HUES6 (cell line): ENCODE data around the gene PPDPF.

Experiments used
- H3K27ac ChIP-seq: 2 replicates; pipeline ENCODE4 v1.7.0; 2013; ENCODE audit warnings: low read depth, mild to moderate bottlenecking, low read length, inconsistent platforms
- H3K27me3 ChIP-seq: 2 replicates; pipeline ENCODE4 v1.6.1; 2013; ENCODE audit warnings: low read length; ENCODE audit not compliant: control insufficient read depth, insufficient read depth
- H3K36me3 ChIP-seq: 2 replicates; pipeline ENCODE4 v1.6.1; 2013; ENCODE audit warnings: low read length; ENCODE audit not compliant: control insufficient read depth, insufficient read depth
- H3K4me1 ChIP-seq: 2 replicates; pipeline ENCODE4 v1.6.1; 2013; ENCODE audit warnings: low read length; ENCODE audit not compliant: control insufficient read depth, insufficient read depth
- H3K4me3 ChIP-seq: 2 replicates; pipeline ENCODE4 v1.5.1; 2013; ENCODE audit warnings: low read depth, low read length
- H3K9ac ChIP-seq: one replicate; pipeline ENCODE4 v1.6.1; 2013; ENCODE audit warnings: mild to moderate bottlenecking, low read length
- H3K9me3 ChIP-seq: 2 replicates; pipeline ENCODE4 v1.6.1; 2013; ENCODE audit warnings: low read depth, low read length; ENCODE audit not compliant: control insufficient read depth, insufficient read depth

PPDPF gene

GRCh38 chr20:63522981-63523611 lies 2.5 kb downstream of the PPDPF start:
- H3K27ac ChIP-seq = no peak overlapping the region
- H3K27me3 ChIP-seq = peaks cover 14% of the 10 kb centered on the region
- no peak overlapping the region for H3K9ac ChIP-seq
- no peak overlapping the region for H3K4me3 ChIP-seq
- peaks cover 19% of the 10 kb centered on the region for H3K36me3 ChIP-seq
- H3K9me3 ChIP-seq = peaks cover 6% of the 10 kb centered on the region
- H3K4me1 ChIP-seq = peaks cover 10% of the 10 kb centered on the region

- Histone ChIP-seq H3K9me3 (peaks cover 6% of the 10 kb centered on the region), H3K4me3 (no peak overlapping the region), H3K27me3 (no peaks in the 10 kb centered on the region), H3K27ac (no peak overlapping the region), H3K4me1 (peaks cover 3% of the 10 kb centered on the region; the same call in 1 of the 2 replicates), H3K36me3 (peaks cover 19% of the 10 kb centered on the region), H3K9ac (no peak overlapping the region)
These were observed 4.6 kb downstream of the PPDPF start for GRCh38 chr20:63525185-63525584.

GRCh38 chr20:63525971-63526370 lies 5.4 kb downstream of the PPDPF start:
- Histone ChIP-seq H3K27me3 (no peaks in the 10 kb centered on the region), H3K9ac (no peak overlapping the region), H3K36me3 (peaks cover 19% of the 10 kb centered on the region), H3K4me1 (peaks cover 3% of the 10 kb centered on the region; the same call in 1 of the 2 replicates), H3K4me3 (no peak overlapping the region), H3K27ac (no peak overlapping the region), H3K9me3 (peaks cover 6% of the 10 kb centered on the region)

- Histone ChIP-seq H3K4me3 (no peak overlapping the region), H3K9ac (no peak overlapping the region), H3K27ac (no peak overlapping the region), H3K27me3 (no peaks in the 10 kb centered on the region), H3K36me3 (peaks cover 16% of the 10 kb centered on the region), H3K9me3 (peaks cover 6% of the 10 kb centered on the region), H3K4me1 (no peaks in the 10 kb centered on the region)
These were observed 6.6 kb downstream of the PPDPF start for GRCh38 chr20:63527184-63527583.

GRCh38 chr20:63529180-63529860 lies 8.8 kb downstream of the PPDPF start:
- Histone ChIP-seq H3K4me1 (no peaks in the 10 kb centered on the region), H3K4me3 (no peak overlapping the region), H3K36me3 (no peaks in the 10 kb centered on the region), H3K9ac (no peak overlapping the region), H3K9me3 (no peaks in the 10 kb centered on the region), H3K27me3 (no peaks in the 10 kb centered on the region), H3K27ac (no peak overlapping the region)

- Histone ChIP-seq H3K4me1 (no peaks in the 10 kb centered on the region), H3K27me3 (no peaks in the 10 kb centered on the region), H3K9me3 (no peaks in the 10 kb centered on the region), H3K36me3 (no peaks in the 10 kb centered on the region), H3K4me3 (no peak overlapping the region), H3K27ac (no peak overlapping the region), H3K9ac (no peak overlapping the region)
These were observed 9.6 kb downstream of the PPDPF start for GRCh38 chr20:63529861-63530787.

- Histone ChIP-seq H3K27me3 (no peaks in the 10 kb centered on the region), H3K36me3 (no peaks in the 10 kb centered on the region), H3K9ac (no peak overlapping the region), H3K9me3 (no peaks in the 10 kb centered on the region), H3K4me1 (no peaks in the 10 kb centered on the region), H3K4me3 (no peak overlapping the region), H3K27ac (no peak overlapping the region)
These were observed 10.2 kb downstream of the PPDPF start for GRCh38 chr20:63530788-63531160.

GRCh38 chr20:63531686-63532448 lies 11.3 kb downstream of the PPDPF start:
- no peaks in the 10 kb centered on the region for H3K27me3 ChIP-seq
- H3K36me3 ChIP-seq = no peaks in the 10 kb centered on the region
- H3K4me1 ChIP-seq = peaks cover 4% of the 10 kb centered on the region; the same call in 1 of the 2 replicates
- no peak overlapping the region for H3K27ac ChIP-seq
- H3K9ac ChIP-seq = no peak overlapping the region
- H3K4me3 ChIP-seq = no peak overlapping the region
- no peaks in the 10 kb centered on the region for H3K9me3 ChIP-seq

GRCh38 chr20:63532449-63532971 lies 11.9 kb downstream of the PPDPF start:
- no peak overlapping the region for H3K9ac ChIP-seq
- H3K27me3 ChIP-seq = no peaks in the 10 kb centered on the region
- H3K36me3 ChIP-seq = no peaks in the 10 kb centered on the region
- no peaks in the 10 kb centered on the region for H3K9me3 ChIP-seq
- peaks cover 4% of the 10 kb centered on the region; the same call in 1 of the 2 replicates for H3K4me1 ChIP-seq
- H3K4me3 ChIP-seq = no peak overlapping the region
- no peak overlapping the region for H3K27ac ChIP-seq

GRCh38 chr20:63533388-63533787 lies 12.8 kb downstream of the PPDPF start:
- no peak overlapping the region for H3K27ac ChIP-seq
- no peaks in the 10 kb centered on the region for H3K9me3 ChIP-seq
- no peak overlapping the region for H3K9ac ChIP-seq
- H3K4me3 ChIP-seq = no peak overlapping the region
- peaks cover 7% of the 10 kb centered on the region; the same call in 1 of the 2 replicates for H3K4me1 ChIP-seq
- H3K27me3 ChIP-seq = no peaks in the 10 kb centered on the region
- no peaks in the 10 kb centered on the region for H3K36me3 ChIP-seq
